NCI-H2227 treated with DMSO at 0.1 percent for 48 hours (cell line): Measurements from ENCODE around the gene USF1.
"Not testable (repeated sequence)": the region's sequence is repeated elsewhere in the genome, so short reads cannot be mapped to it uniquely, and the experiment has no call there.

ENCODE experiments used
- DNase-seq: peaks from one replicate; lab custom pipeline; 2025; lab: John Stamatoyannopoulos, UW

Gene USF1

GRCh38 chr1:161048949-161049722, 3.4 kb upstream of the USF1 start:
- DNase-seq = no peak

GRCh38 chr1:161047436-161048420, 2.0 kb upstream of the USF1 start:
- DNase-seq = no peak

GRCh38 chr1:161046605-161047228, 940 bp upstream of the USF1 start:
- no peak for DNase-seq

GRCh38 chr1:161044908-161045735, 655 bp downstream of the USF1 start:
- DNase-seq = peak; percentile 58

- no peak for DNase-seq
These were observed 1.3 kb downstream of the USF1 start for GRCh38 chr1:161044535-161044907.

- no peak for DNase-seq
These were observed 6.2 kb downstream of the USF1 start for GRCh38 chr1:161039546-161039945.

- DNase-seq = no peak
These were observed 6.6 kb downstream of the USF1 start for GRCh38 chr1:161039154-161039545.

GRCh38 chr1:161038523-161039153, 7.1 kb downstream of the USF1 start, which contains the start of gene TSTD1:
TSS of gene TSTD1 (minus strand) at chr1:161038964. CDS start at chr1:161038889, 75 bp downstream.
- peak; percentile 63 for DNase-seq

- peak; percentile 10 for DNase-seq
These were observed 7.9 kb downstream of the USF1 start for GRCh38 chr1:161037661-161038522.

GRCh38 chr1:161033751-161034150, 12.0 kb downstream of the USF1 start:
- no peak for DNase-seq

GRCh38 chr1:161032409-161032808, 13.4 kb downstream of the USF1 start:
- DNase-seq = no peak

- no peak for DNase-seq
These were observed 13.9 kb downstream of the USF1 start for GRCh38 chr1:161031874-161032273.

GRCh38 chr1:161029466-161029865, 16.3 kb downstream of the USF1 start:
- DNase-seq = not testable (repeated sequence)

GRCh38 chr1:161026954-161027353, 18.8 kb downstream of the USF1 start:
- DNase-seq = not testable (repeated sequence)

- not testable (repeated sequence) for DNase-seq
These were observed 23.3 kb downstream of the USF1 start for GRCh38 chr1:161022432-161022831.

- DNase-seq = no peak
These were observed 23.8 kb downstream of the USF1 start for GRCh38 chr1:161021970-161022353.

GRCh38 chr1:161021165-161021969, 24.4 kb downstream of the USF1 start:
- DNase-seq = peak; percentile 83

- no peak for DNase-seq
These were observed 25.1 kb downstream of the USF1 start, which contains the start of gene F11R for GRCh38 chr1:161020509-161021164. TSS of gene F11R (minus strand) at chr1:161021152. CDS start at chr1:161021073, 79 bp downstream.
